ENCODE results near the gene SEC22C.

DNA sequence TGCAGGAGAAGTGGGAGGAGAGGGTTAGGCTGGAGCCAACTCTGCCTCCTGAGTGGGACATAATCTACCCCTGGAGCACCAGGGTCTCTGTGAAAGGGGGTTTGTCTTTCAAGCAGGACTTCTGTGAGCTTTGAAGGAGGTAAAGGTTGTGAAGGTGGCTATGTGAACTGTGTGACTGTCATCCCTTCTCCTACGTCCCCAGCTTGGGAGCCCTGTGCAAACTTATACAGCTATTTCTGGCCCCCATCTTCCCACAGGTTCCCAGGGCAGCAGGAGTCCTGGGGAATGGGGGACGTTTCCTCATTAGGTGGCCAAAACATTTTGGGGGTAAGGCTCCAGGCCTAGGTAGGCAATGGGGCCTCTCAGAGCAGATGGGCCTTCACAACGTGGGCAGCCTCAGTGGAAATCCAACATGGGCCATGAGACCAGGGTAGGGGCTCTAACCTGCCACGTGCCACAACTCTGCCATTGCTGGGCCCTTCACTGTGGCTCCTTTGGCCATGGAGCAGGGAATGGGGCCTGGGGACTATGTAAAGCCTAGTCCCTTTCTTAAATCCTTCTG, 75.8 kb downstream of the SEC22C start:
- TF ChIP-seq POLR2AphosphoS5 (IDR thresholded peaks at IDR 0.05) (no peak), TAF1 (IDR thresholded peaks at IDR 0.05; ENCODE audit: low read depth) (no peak), EZH2 (IDR thresholded peaks at IDR 0.05; ENCODE audit: borderline replicate concordance, insufficient read depth, low read length, poor library complexity, severe bottlenecking) (no peak)
- TF ChIP-seq, protein P1, sequence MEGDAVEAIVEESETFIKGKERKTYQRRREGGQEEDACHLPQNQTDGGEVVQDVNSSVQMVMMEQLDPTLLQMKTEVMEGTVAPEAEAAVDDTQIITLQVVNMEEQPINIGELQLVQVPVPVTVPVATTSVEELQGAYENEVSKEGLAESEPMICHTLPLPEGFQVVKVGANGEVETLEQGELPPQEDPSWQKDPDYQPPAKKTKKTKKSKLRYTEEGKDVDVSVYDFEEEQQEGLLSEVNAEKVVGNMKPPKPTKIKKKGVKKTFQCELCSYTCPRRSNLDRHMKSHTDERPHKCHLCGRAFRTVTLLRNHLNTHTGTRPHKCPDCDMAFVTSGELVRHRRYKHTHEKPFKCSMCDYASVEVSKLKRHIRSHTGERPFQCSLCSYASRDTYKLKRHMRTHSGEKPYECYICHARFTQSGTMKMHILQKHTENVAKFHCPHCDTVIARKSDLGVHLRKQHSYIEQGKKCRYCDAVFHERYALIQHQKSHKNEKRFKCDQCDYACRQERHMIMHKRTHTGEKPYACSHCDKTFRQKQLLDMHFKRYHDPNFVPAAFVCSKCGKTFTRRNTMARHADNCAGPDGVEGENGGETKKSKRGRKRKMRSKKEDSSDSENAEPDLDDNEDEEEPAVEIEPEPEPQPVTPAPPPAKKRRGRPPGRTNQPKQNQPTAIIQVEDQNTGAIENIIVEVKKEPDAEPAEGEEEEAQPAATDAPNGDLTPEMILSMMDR (IDR thresholded peaks at IDR 0.05; ENCODE audit: poor library complexity, severe bottlenecking), result no peak
- TF ChIP-seq, protein P2, sequence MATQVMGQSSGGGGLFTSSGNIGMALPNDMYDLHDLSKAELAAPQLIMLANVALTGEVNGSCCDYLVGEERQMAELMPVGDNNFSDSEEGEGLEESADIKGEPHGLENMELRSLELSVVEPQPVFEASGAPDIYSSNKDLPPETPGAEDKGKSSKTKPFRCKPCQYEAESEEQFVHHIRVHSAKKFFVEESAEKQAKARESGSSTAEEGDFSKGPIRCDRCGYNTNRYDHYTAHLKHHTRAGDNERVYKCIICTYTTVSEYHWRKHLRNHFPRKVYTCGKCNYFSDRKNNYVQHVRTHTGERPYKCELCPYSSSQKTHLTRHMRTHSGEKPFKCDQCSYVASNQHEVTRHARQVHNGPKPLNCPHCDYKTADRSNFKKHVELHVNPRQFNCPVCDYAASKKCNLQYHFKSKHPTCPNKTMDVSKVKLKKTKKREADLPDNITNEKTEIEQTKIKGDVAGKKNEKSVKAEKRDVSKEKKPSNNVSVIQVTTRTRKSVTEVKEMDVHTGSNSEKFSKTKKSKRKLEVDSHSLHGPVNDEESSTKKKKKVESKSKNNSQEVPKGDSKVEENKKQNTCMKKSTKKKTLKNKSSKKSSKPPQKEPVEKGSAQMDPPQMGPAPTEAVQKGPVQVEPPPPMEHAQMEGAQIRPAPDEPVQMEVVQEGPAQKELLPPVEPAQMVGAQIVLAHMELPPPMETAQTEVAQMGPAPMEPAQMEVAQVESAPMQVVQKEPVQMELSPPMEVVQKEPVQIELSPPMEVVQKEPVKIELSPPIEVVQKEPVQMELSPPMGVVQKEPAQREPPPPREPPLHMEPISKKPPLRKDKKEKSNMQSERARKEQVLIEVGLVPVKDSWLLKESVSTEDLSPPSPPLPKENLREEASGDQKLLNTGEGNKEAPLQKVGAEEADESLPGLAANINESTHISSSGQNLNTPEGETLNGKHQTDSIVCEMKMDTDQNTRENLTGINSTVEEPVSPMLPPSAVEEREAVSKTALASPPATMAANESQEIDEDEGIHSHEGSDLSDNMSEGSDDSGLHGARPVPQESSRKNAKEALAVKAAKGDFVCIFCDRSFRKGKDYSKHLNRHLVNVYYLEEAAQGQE (IDR thresholded peaks at IDR 0.05; ENCODE audit: borderline replicate concordance), result no peak
